ENCODE results near the gene PKN1.

PKN1 gene

DNA sequence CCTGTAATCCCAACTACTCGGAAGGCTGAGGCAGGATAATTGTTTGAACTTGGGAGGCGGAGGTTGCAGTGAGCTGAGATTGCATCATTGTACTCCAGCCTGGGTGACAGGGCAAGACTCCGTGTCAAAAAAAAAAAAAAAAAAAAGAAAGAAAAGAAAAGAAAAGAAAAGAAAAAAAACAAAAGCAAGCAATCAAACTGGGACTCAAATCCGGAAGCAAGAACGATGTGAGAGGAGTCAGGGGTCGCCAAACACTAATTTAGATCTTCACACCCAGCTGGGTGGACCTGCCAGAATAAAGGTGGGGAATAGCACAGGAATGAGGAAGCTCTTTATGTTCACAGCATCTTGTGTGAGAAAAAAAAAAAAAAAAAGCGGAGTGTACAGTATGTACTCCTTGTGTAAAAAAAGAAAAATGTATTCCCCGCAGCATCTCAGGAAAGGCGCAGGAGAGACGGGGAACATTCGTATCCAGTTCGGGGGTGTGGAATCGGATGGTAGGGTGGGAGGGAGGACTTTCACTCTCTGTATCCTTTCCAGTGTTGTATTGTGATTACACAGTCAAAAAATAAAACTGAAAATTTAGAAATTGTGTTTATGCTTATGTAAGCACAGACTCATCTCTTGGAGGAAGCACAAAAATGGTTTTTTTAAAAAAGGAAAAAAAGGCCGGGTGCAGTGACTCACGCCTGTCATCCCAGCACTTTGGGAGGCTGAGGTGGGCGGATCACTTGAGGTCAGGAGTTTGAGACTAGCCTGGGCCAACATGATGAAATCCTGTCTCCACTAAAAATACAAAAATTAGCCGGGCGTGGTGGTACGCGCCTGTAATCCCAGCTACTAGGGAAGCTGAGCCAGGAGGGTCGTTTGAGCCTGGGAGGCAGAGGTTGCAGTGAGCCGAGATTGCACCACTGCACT is 77.5 kb downstream of the PKN1 start:
- TF ChIP-seq, protein P1, sequence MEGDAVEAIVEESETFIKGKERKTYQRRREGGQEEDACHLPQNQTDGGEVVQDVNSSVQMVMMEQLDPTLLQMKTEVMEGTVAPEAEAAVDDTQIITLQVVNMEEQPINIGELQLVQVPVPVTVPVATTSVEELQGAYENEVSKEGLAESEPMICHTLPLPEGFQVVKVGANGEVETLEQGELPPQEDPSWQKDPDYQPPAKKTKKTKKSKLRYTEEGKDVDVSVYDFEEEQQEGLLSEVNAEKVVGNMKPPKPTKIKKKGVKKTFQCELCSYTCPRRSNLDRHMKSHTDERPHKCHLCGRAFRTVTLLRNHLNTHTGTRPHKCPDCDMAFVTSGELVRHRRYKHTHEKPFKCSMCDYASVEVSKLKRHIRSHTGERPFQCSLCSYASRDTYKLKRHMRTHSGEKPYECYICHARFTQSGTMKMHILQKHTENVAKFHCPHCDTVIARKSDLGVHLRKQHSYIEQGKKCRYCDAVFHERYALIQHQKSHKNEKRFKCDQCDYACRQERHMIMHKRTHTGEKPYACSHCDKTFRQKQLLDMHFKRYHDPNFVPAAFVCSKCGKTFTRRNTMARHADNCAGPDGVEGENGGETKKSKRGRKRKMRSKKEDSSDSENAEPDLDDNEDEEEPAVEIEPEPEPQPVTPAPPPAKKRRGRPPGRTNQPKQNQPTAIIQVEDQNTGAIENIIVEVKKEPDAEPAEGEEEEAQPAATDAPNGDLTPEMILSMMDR (IDR thresholded peaks at IDR 0.05; ENCODE audit: low read depth, low read length) = no peak

DNA sequence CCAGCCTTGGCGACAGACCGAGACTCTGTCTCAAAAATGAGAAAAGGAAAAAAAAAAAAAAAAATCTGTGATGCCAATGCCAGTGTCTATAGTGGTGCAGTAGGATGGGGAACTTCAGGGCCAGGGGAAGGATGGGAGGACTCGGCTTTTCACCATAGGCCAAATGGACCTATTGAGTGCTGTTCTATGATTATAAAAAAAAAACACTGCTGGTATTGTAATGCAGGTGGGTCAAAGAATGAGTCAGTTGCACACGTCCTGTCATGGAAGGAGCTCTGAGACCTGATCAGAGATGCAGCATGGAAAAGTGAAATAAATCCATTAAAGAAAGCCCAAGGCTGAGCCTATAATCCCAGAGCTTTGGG is 78.1 kb downstream of the PKN1 start:
- H3K4me3 ChIP-seq (ENCODE audit: low read depth, low read length) = no peak overlapping the region
- TF ChIP-seq, protein P1 (IDR thresholded peaks at IDR 0.05; ENCODE audit: low read depth, low read length) = no peak

More for the DNA sequence above, 77.5 kb downstream of the PKN1 start:
- H3K4me3 ChIP-seq (ENCODE audit: low read depth, low read length) = 0 out of 2 replicates have a peak overlapping the region, but pooled peaks have one; percentile 8

DNA sequence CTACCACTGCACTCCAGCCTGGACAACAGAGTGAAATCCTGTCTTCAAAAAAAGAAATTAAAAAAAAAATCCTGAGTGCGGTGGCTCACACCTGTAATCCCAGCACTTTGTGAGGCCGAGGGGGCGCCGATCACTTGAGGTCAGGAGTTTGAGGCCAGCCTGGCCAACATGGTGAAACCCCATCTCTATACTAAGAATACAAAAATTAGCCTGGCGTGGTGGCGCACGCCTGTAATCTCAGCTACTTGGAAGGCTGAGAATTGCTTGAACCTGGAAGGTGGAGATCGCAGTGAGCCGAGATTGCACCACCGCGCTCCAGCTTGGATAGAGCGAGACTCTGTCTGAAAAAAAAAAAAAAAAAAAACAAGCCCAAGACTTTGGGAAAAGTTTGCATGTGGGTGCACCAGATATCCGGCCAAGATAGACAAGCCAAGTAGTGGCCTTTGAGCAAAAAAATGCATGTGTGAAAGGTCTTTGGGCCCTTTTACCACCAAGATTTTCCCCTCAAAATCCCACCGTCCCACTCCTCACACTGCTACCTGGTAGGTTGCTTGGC is 79.4 kb downstream of the PKN1 start:
- TF ChIP-seq, protein P1 (IDR thresholded peaks at IDR 0.05; ENCODE audit: low read depth, low read length) = no peak
- no peak overlapping the region for H3K4me3 ChIP-seq (ENCODE audit: low read depth, low read length)

DNA sequence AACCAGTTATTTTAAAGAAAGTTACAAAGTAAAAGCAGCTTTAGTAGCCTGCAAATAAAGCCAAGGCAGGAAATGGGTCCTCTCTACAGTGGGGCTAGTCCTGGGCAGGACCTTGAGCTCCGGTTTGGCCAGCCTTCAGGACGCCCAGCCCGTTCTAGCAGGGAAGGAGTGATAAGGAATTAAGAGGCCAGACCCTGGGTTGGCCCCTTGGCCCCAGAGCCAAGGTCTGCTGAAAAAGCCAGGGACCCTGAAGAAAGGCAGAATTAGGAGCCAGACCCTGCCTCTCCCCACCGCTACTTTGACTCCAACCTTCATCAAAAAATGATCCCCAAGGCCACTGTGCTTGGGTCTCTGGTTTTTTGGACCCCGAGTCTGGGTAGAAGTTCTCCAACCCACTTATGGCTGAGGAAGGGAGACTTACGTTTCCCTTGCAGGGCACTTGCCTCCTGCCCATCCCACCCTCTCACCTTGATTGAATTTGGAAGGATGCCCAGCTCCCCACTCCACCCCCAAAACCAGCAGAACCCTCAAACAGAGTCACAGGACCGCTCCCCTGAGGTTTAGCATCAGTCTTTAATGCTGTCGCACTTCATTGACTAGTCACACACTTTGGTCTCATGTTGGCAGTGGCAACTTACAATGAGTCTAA is 81.2 kb downstream of the PKN1 start:
- TF ChIP-seq, protein P1 (IDR thresholded peaks at IDR 0.05; ENCODE audit: low read depth, low read length) = no peak
- H3K4me3 ChIP-seq (ENCODE audit: low read depth, low read length) = no peak overlapping the region

DNA sequence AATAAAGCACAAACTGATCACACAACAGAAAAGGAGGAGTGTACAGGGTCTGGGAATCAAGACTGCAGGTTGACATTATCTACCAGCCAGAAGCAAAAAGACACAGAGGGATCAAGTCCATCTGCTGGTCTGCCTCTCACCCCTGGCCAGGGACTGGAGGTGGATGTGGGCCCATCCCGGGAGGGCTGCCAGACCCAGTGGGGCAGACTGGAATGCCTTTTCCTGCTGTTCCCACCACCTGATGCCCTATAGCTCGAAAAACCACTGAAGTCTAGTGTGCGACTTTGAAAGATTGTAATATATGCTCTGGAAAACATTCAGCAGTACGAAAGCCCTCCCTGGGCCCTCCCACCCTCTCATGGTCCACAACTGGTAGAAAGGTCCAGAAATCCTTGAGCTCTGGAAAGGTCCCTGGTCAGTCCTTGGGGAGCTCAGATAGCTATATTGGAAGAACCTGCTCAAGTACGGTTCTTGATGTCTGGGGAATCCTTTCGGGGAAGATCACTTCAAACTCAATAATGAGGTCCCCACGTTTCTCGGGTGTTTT is 82.5 kb downstream of the PKN1 start:
- peak overlapping the region; percentile 92 for H3K4me3 ChIP-seq (ENCODE audit: low read depth, low read length)
- TF ChIP-seq, protein P1 (IDR thresholded peaks at IDR 0.05; ENCODE audit: low read depth, low read length) = no peak

DNA sequence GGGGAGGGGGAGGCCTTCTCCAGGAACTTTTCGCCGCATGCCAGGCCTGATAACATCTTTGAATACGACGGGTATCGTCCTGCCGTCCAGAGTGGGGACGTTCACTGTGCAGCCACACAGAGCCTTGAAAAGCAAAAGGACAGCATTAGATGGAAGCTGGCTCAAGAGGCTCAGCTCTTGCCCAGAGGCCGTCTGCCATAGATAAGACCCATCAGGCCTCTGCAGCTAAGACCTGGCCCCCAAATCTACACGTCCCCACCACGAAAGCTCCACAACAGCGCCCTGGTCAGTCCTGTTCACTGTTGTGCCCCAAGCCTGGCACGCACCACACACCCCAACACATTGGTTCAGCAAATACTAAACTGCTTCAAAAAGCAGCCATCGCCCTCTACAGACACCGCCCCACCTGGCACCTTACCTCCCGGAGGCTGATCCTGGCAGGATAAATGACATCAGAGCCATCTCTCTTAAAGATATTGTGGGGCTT is 83.0 kb downstream of the PKN1 start:
- TF ChIP-seq, protein P1 (IDR thresholded peaks at IDR 0.05; ENCODE audit: low read depth, low read length) = no peak
- H3K4me3 ChIP-seq (ENCODE audit: low read depth, low read length) = peak overlapping the region; percentile 92
